Spleen (tissue), 11 donors: ENCODE results near the gene NRG3. TPM values are rescaled to one million over a fixed set of nuclear protein-coding genes. Genes with fewer than 3 reads are reported as not detected.

Experiments
- DNase-seq: peaks from one replicate; pipeline ENCODE4 v3.0.0-alpha.2; 2020
- H3K27ac ChIP-seq, 8 donors: fragments of 200-600 bp; sonication (generic) in 7 of 8; 1 replicate in 4 of 8; 2 replicates in 4 of 8; pipeline versions ENCODE4 v1.5.0 to v1.8.0; 2016 to 2021; ENCODE audit warnings: inconsistent platforms in 4 of 8, mild to moderate bottlenecking in 4 of 8, moderate library complexity in 1 of 8
- H3K27me3 ChIP-seq, 7 donors: fragments of 200-600 bp; sonication (generic) in 6 of 7; replicated peaks in 1 of 7; 1 replicate in 4 of 7; 2 replicates in 3 of 7; pipeline versions ENCODE4 v1.5.0 to v1.8.0; 2016 to 2021; ENCODE audit warnings: inconsistent platforms in 3 of 7, mild to moderate bottlenecking in 1 of 7
- H3K36me3 ChIP-seq, 6 donors: fragments of 200-600 bp; sonication (generic) in 5 of 6; 1 replicate in 4 of 6; 2 replicates in 2 of 6; pipeline versions ENCODE4 v1.5.0 to v1.8.0; 2016 to 2021; ENCODE audit warnings: inconsistent platforms in 2 of 6
- H3K4me1 ChIP-seq, 6 donors: fragments of 200-600 bp; sonication (generic) in 5 of 6; 1 replicate in 3 of 6; 2 replicates in 3 of 6; pipeline versions ENCODE4 v1.5.0 to v1.8.0; 2016 to 2021; ENCODE audit warnings: inconsistent platforms in 3 of 6
- H3K4me3 ChIP-seq, 8 donors: fragments of 200-600 bp; sonication (generic) in 7 of 8; 1 replicate in 4 of 8; 2 replicates in 4 of 8; pipeline versions ENCODE4 v1.5.0 to v1.8.0; 2016 to 2021; ENCODE audit warnings: inconsistent platforms in 4 of 8, mild to moderate bottlenecking in 4 of 8, moderate library complexity in 2 of 8
- H3K9me3 ChIP-seq, 8 donors: fragments of 200-600 bp; sonication (generic) in 7 of 8; 1 replicate in 4 of 8; 2 replicates in 4 of 8; pipeline versions ENCODE4 v1.5.0 to v1.8.0; 2016 to 2021; ENCODE audit warnings: inconsistent platforms in 4 of 8
- CTCF ChIP-seq, 11 experiments: fragments of 200-600 bp in 7 of 11; fragments of 450-650 bp in 4 of 11; sonication (generic) in 4 of 11; IDR thresholded peaks in 8 of 11; conservative IDR thresholded peaks in 3 of 11; 1 replicate in 7 of 11; 2 replicates in 4 of 11; pipeline versions ENCODE4 v1.4.0 to v1.8.0; 2016 to 2021; ENCODE audit warnings: antibody characterized with exemption in 11 of 11, inconsistent platforms in 4 of 11, mild to moderate bottlenecking in 1 of 11
- POLR2A ChIP-seq, 3 donors: fragments of 450-650 bp; IDR thresholded peaks; one replicate each; pipeline ENCODE4 v1.5.1; 2017; ENCODE audit warnings: antibody characterized with exemption in 3 of 3, mild to moderate bottlenecking in 1 of 3
- POLR2AphosphoS5 ChIP-seq, 3 donors: sonication (generic); formaldehyde crosslinking; IDR thresholded peaks; one replicate each; pipeline ENCODE4 v1.5.1; 2017; ENCODE audit warnings: antibody characterized with exemption in 3 of 3
- WGBS, 5 donors: extraction: QIAGEN DNeasy Blood & Tissue Kit in 3 of 5; methylation state at CpG; one replicate each; pipeline versions ENCODE4 v1.1.5 to v1.1.7; 2013 to 2018; 5-methylcytosine and 5-hydroxymethylcytosine counted together
- intact Hi-C: fragments of 100-400 bp; cut with DNase I; formaldehyde crosslinking; loops from one replicate; pipeline ENCODE4 v1.15.0; 2023; ENCODE audit warnings: low total_unique reads
- polyA plus RNA-seq, 3 donors: library from polyadenylated mRNA; stranded (reverse); fragments of 200-250 nt; gene quantifications; one replicate each; pipeline ENCODE4 v1.2.1, GENCODE V29; 2013
- total RNA-seq, 7 donors: library from RNA; depleted of rRNA in 3 of 7; stranded (reverse); fragments of >200 nt in 3 of 7; fragmentation: NEBNext Ultra II Directional in 4 of 7; extraction: Animal tissue kit (Norgen Biotek cat#: 25700) in 4 of 7; gene quantifications; one replicate each; pipeline versions ENCODE4 v1.1.0 to v1.2.1, GENCODE V29; 2016 to 2021
- donor health status: healthy with polysubstance abuse.
- donor health status: DM: no; HTN: no; CAD: no; lungs with moderate emphysema.
- donor health status: DM: no; HTN: no; CAD: no.
- donor health status: Bipolar disorder and iron deficiency.
- donor health status: healthy.
- donor health status: DM: no; HTN: no; CAD: no.
- donor health status: DM: yes; HTN: yes; CAD: no.

NRG3 gene
- total and polyA plus RNA-seq, 10 donors, result 0.10 to 0.22 (median 0.21) TPM; not detected in 7

- no peak for DNase-seq
- intact Hi-C loops, result no loop called here
- Histone ChIP-seq H3K4me1 (no peaks in the 10 kb centered on the region), H3K9me3 (peaks cover 0 to 26% (median 0%) of the 10 kb centered on the region in 8 donors), H3K36me3 (no peaks in the 10 kb centered on the region), H3K27me3 (no peaks in the 10 kb centered on the region), H3K27ac (no peak overlapping the region), H3K4me3 (no peak overlapping the region)
- WGBS, 5 donors, result 81 to 89% (median 89%) methylated on average over 3 of the region's 3 CpGs
- no peak for TF ChIP-seq POLR2AphosphoS5 (IDR thresholded peaks at IDR 0.05)
- no peak for TF ChIP-seq CTCF (IDR thresholded peaks at IDR 0.05 in 8 of 11, conservative IDR thresholded peaks at IDR 0.05 in 3 of 11)
- no peak for TF ChIP-seq POLR2A (IDR thresholded peaks at IDR 0.05)
Measured at GRCh38 chr10:82680608-82681007, 805.6 kb downstream of the NRG3 start.

- intact Hi-C loops, result no loop called here
- no peaks in the 10 kb centered on the region for H3K36me3 ChIP-seq
- no peak overlapping the region for H3K27ac ChIP-seq
- no peaks in the 10 kb centered on the region for H3K9me3 ChIP-seq
- 81 to 86% (median 85%) methylated on average over 4 of the region's 4 CpGs for WGBS, 5 donors
- H3K4me3 ChIP-seq, result no peak overlapping the region
- DNase-seq, result no peak
- H3K4me1 ChIP-seq, result no peaks in the 10 kb centered on the region
- H3K27me3 ChIP-seq, result no peaks in the 10 kb centered on the region
- TF ChIP-seq POLR2AphosphoS5 (IDR thresholded peaks at IDR 0.05) (no peak), CTCF (IDR thresholded peaks at IDR 0.05 in 8 of 11, conservative IDR thresholded peaks at IDR 0.05 in 3 of 11) (no peak), POLR2A (IDR thresholded peaks at IDR 0.05) (no peak)
Measured at GRCh38 chr10:82683945-82684344, 809.0 kb downstream of the NRG3 start.

GRCh38 chr10:82685087-82685486, 810.1 kb downstream of the NRG3 start:
- no peaks in the 10 kb centered on the region for H3K4me1 ChIP-seq
- H3K4me3 ChIP-seq, result no peak overlapping the region
- no peaks in the 10 kb centered on the region for H3K36me3 ChIP-seq
- 49 to 61% (median 53%) methylated on average over 2 of the region's 2 CpGs for WGBS, 5 donors
- TF ChIP-seq CTCF (IDR thresholded peaks at IDR 0.05 in 8 of 11, conservative IDR thresholded peaks at IDR 0.05 in 3 of 11), result no peak
- no peak for TF ChIP-seq POLR2A (IDR thresholded peaks at IDR 0.05)
- TF ChIP-seq POLR2AphosphoS5 (IDR thresholded peaks at IDR 0.05), result no peak
- no peaks in the 10 kb centered on the region for H3K27me3 ChIP-seq
- no peak overlapping the region for H3K27ac ChIP-seq
- intact Hi-C loops, result no loop called here
- no peaks in the 10 kb centered on the region for H3K9me3 ChIP-seq
- DNase-seq, result no peak

- peaks cover 0 to 25% (median 19%) of the 10 kb centered on the region in 8 donors for H3K9me3 ChIP-seq
- H3K27me3 ChIP-seq, result no peaks in the 10 kb centered on the region
- DNase-seq, result no peak
- intact Hi-C loops, result no loop called here
- TF ChIP-seq POLR2A (IDR thresholded peaks at IDR 0.05) (no peak), CTCF (IDR thresholded peaks at IDR 0.05 in 8 of 11, conservative IDR thresholded peaks at IDR 0.05 in 3 of 11) (no peak), POLR2AphosphoS5 (IDR thresholded peaks at IDR 0.05) (no peak)
- no peaks in the 10 kb centered on the region for H3K4me1 ChIP-seq
- no peak overlapping the region for H3K27ac ChIP-seq
- no peak overlapping the region for H3K4me3 ChIP-seq
- no peaks in the 10 kb centered on the region for H3K36me3 ChIP-seq
- WGBS, 5 donors, result 84 to 96% (median 89%) methylated on average over 2 of the region's 2 CpGs
Measured at GRCh38 chr10:82691211-82691610, 816.2 kb downstream of the NRG3 start.
